Measurements from ENCODE around the gene XPOT. TPM values are rescaled to one million over a fixed set of nuclear protein-coding genes. Genes with fewer than 3 reads are reported as not detected.

The XPOT gene
- total RNA-seq, 1 donor from 2014 or later: 109 TPM

- H3K4me1 Mint-ChIP-seq: peaks cover 12% of the 10 kb centered on the region
- Histone ChIP-seq H3K27me3 (no peaks in the 10 kb centered on the region), H3K4me1 (peaks cover 13% of the 10 kb centered on the region), H3K27ac (no peak overlapping the region), H2AFZ (replicated peaks) (no peak overlapping the region), H3K9me3 (ENCODE audit: low read depth) (no peaks in the 10 kb centered on the region), H4K20me1 (ENCODE audit: low read depth) (peaks cover 11% of the 10 kb centered on the region), H3K4me2 (no peak overlapping the region), H3F3A (ENCODE audit: low read depth) (peaks cover 3% of the 10 kb centered on the region), H3K9ac (no peak overlapping the region), H3K36me3 (no peaks in the 10 kb centered on the region), H3K4me3 (no peak overlapping the region), H3K79me2 (ENCODE audit: low read depth) (peaks cover 95% of the 10 kb centered on the region)
- peaks cover 14% of the 10 kb centered on the region for H3K36me3 Mint-ChIP-seq
- no peak for DNase-seq (ENCODE audit: low spot score)
- H3K4me3 Mint-ChIP-seq: no peak overlapping the region
- TF ChIP-seq EZH2 (IDR thresholded peaks at IDR 0.05) (no peak), CTCF (IDR thresholded peaks at IDR 0.05) (no peak), EZH2phosphoT487 (IDR thresholded peaks at IDR 0.05) (no peak)
- H3K27ac Mint-ChIP-seq: no peak overlapping the region
- H3K27me3 Mint-ChIP-seq (ENCODE audit: insufficient read depth, low read depth): no peaks in the 10 kb centered on the region
- no peaks in the 10 kb centered on the region for H3K9me3 Mint-ChIP-seq
These were observed 52.8 kb downstream of the XPOT start for GRCh38 chr12:64457032-64457431.

DNA sequence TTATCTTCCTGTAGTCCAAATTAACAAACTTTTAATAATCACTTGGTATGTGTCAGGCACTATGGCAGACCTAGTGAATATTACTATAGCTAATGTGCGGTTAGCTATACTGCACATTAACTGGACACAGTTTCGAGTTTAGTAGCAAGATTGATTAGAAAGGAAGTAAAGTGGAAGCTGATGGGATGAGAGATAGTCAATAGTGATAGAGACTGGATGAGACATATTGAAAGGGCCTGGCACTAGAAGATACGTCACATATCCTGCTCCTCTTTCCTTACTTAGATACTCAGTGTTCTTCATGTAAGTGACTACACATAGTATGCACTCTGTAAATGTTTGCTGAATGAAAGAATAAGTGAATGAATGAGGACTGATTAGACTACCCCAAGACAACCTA is 53.3 kb downstream of the XPOT start:
- H3K4me2 ChIP-seq: no peak overlapping the region
- TF ChIP-seq CTCF (IDR thresholded peaks at IDR 0.05): no peak
- TF ChIP-seq EZH2phosphoT487 (IDR thresholded peaks at IDR 0.05): no peak
- TF ChIP-seq EZH2 (IDR thresholded peaks at IDR 0.05): no peak
- H3K27ac ChIP-seq: no peak overlapping the region
- H2AFZ ChIP-seq (replicated peaks): no peak overlapping the region
- peaks cover 14% of the 10 kb centered on the region for H3K36me3 Mint-ChIP-seq
- H3K4me1 ChIP-seq: peaks cover 13% of the 10 kb centered on the region
- no peak overlapping the region for H3K9ac ChIP-seq
- no peak overlapping the region for H3K4me3 ChIP-seq
- DNase-seq (ENCODE audit: low spot score): no peak
- no peaks in the 10 kb centered on the region for H3F3A ChIP-seq (ENCODE audit: low read depth)
- H3K27me3 Mint-ChIP-seq (ENCODE audit: insufficient read depth, low read depth): no peaks in the 10 kb centered on the region
- H3K4me3 Mint-ChIP-seq: no peak overlapping the region
- H3K27me3 ChIP-seq: no peaks in the 10 kb centered on the region
- H3K9me3 ChIP-seq (ENCODE audit: low read depth): no peaks in the 10 kb centered on the region
- peaks cover 11% of the 10 kb centered on the region for H4K20me1 ChIP-seq (ENCODE audit: low read depth)
- H3K9me3 Mint-ChIP-seq: no peaks in the 10 kb centered on the region
- peaks cover 91% of the 10 kb centered on the region for H3K79me2 ChIP-seq (ENCODE audit: low read depth)
- peaks cover 12% of the 10 kb centered on the region for H3K4me1 Mint-ChIP-seq
- no peak overlapping the region for H3K27ac Mint-ChIP-seq
- H3K36me3 ChIP-seq: no peaks in the 10 kb centered on the region

DNA sequence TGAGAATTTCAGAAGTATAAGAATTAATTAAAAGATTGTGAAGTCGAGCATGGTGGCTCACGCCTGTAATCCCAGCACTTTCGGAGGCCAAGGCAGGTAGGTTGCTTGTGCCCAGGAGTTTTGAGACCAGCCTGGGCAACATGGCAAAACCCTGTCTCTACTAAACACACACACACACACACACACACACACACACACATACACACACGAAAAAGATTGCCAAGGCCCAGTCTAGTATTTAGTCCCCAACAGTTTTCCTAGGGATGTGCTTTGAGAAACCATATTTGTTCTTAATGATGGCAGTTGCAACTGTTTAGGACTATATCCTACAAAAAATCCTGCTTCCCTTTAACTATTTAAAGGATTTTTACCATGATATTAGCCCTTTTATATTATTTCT is 53.7 kb downstream of the XPOT start:
- TF ChIP-seq CTCF (IDR thresholded peaks at IDR 0.05) (no peak), EZH2 (IDR thresholded peaks at IDR 0.05) (no peak), EZH2phosphoT487 (IDR thresholded peaks at IDR 0.05) (no peak)
- no peak overlapping the region for H3K4me3 ChIP-seq
- no peak for DNase-seq (ENCODE audit: low spot score)
- H3K27ac ChIP-seq: no peak overlapping the region
- H3K4me2 ChIP-seq: no peak overlapping the region
- Mint-ChIP-seq H3K4me3 (no peak overlapping the region), H3K27me3 (ENCODE audit: insufficient read depth, low read depth) (no peaks in the 10 kb centered on the region), H3K9me3 (no peaks in the 10 kb centered on the region), H3K27ac (no peak overlapping the region), H3K36me3 (peaks cover 14% of the 10 kb centered on the region), H3K4me1 (peaks cover 8% of the 10 kb centered on the region)
- peaks cover 11% of the 10 kb centered on the region for H4K20me1 ChIP-seq (ENCODE audit: low read depth)
- H3K36me3 ChIP-seq: no peaks in the 10 kb centered on the region
- H3K9me3 ChIP-seq (ENCODE audit: low read depth): no peaks in the 10 kb centered on the region
- H2AFZ ChIP-seq (replicated peaks): no peak overlapping the region
- H3K9ac ChIP-seq: no peak overlapping the region
- H3K4me1 ChIP-seq: peaks cover 12% of the 10 kb centered on the region
- H3F3A ChIP-seq (ENCODE audit: low read depth): no peaks in the 10 kb centered on the region
- no peaks in the 10 kb centered on the region for H3K27me3 ChIP-seq
- peaks cover 86% of the 10 kb centered on the region for H3K79me2 ChIP-seq (ENCODE audit: low read depth)

Data from neural progenitor cell (in vitro differentiated cells).